Lower leg skin (tissue), 3 donors: Measurements from ENCODE around the gene ZBTB40.

ENCODE experiments used
- POLR2A ChIP-seq, 2 donors: fragments of 450-650 bp; IDR thresholded peaks; one replicate each; pipeline ENCODE4 v1.6.1; 2016 to 2017; ENCODE audit warnings: antibody characterized with exemption in 2 of 2, mild to moderate bottlenecking in 1 of 2, moderate library complexity in 1 of 2
- TF ChIP-seq, protein P1 (sequence below), 3 donors: fragments of 450-650 bp; IDR thresholded peaks; one replicate each; pipeline ENCODE4 v1.5.1; 2016; ENCODE audit warnings: antibody characterized with exemption in 3 of 3, mild to moderate bottlenecking in 3 of 3, moderate library complexity in 2 of 3

GRCh38 chr1:22484706-22485345 lies 33.2 kb downstream of the ZBTB40 start:
- TF ChIP-seq, protein P1, sequence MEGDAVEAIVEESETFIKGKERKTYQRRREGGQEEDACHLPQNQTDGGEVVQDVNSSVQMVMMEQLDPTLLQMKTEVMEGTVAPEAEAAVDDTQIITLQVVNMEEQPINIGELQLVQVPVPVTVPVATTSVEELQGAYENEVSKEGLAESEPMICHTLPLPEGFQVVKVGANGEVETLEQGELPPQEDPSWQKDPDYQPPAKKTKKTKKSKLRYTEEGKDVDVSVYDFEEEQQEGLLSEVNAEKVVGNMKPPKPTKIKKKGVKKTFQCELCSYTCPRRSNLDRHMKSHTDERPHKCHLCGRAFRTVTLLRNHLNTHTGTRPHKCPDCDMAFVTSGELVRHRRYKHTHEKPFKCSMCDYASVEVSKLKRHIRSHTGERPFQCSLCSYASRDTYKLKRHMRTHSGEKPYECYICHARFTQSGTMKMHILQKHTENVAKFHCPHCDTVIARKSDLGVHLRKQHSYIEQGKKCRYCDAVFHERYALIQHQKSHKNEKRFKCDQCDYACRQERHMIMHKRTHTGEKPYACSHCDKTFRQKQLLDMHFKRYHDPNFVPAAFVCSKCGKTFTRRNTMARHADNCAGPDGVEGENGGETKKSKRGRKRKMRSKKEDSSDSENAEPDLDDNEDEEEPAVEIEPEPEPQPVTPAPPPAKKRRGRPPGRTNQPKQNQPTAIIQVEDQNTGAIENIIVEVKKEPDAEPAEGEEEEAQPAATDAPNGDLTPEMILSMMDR (IDR thresholded peaks at IDR 0.05), result no peak
- TF ChIP-seq POLR2A (IDR thresholded peaks at IDR 0.05), result no peak
